ENCODE data around the gene TMEM81.
A peak's percentile ranks its signal among the peaks of the same experiment; 100 is the strongest.

Gene TMEM81

GRCh38 chr1:205121660-205122488 is 37.6 kb upstream of the TMEM81 start, which contains the start of gene RBBP5:
TSS of gene RBBP5 (minus strand) at chr1:205121978. CDS start at chr1:205121873, 105 bp downstream.
- TF ChIP-seq, protein P1, sequence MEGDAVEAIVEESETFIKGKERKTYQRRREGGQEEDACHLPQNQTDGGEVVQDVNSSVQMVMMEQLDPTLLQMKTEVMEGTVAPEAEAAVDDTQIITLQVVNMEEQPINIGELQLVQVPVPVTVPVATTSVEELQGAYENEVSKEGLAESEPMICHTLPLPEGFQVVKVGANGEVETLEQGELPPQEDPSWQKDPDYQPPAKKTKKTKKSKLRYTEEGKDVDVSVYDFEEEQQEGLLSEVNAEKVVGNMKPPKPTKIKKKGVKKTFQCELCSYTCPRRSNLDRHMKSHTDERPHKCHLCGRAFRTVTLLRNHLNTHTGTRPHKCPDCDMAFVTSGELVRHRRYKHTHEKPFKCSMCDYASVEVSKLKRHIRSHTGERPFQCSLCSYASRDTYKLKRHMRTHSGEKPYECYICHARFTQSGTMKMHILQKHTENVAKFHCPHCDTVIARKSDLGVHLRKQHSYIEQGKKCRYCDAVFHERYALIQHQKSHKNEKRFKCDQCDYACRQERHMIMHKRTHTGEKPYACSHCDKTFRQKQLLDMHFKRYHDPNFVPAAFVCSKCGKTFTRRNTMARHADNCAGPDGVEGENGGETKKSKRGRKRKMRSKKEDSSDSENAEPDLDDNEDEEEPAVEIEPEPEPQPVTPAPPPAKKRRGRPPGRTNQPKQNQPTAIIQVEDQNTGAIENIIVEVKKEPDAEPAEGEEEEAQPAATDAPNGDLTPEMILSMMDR (IDR thresholded peaks at IDR 0.05) = peak; percentile 92

- TF ChIP-seq, protein P1 (IDR thresholded peaks at IDR 0.05) = no peak
These were observed 34.5 kb upstream of the TMEM81 start for GRCh38 chr1:205118752-205119151.

GRCh38 chr1:205111354-205111753 is 27.1 kb upstream of the TMEM81 start:
- TF ChIP-seq, protein P1 (IDR thresholded peaks at IDR 0.05) = no peak

DNA sequence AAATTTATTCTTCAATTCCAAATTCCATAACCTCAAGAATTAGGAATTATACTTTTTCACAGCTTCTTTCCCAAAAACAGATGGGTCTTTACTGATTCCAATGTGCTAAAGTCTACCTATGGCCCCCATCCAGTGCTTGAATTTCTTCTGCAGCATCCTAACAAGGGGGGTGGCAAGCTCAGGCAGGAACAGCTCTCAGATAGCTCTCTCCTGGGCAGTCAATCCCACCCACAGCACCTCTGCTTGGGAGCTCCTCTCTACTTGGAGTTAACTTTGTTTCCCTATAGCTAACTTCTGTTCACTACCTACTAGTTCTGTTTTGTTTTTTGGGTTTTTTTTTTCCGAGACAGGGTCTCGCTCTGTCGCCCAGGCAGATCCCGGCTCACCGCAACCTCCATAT is 25.5 kb upstream of the TMEM81 start:
- TF ChIP-seq, protein P1 (IDR thresholded peaks at IDR 0.05) = no peak

- TF ChIP-seq, protein P1 (IDR thresholded peaks at IDR 0.05) = no peak
These were observed 25.0 kb upstream of the TMEM81 start for GRCh38 chr1:205109269-205109668.

GRCh38 chr1:205108464-205108863 is 24.2 kb upstream of the TMEM81 start:
- TF ChIP-seq, protein P1 (IDR thresholded peaks at IDR 0.05) = no peak

GRCh38 chr1:205107327-205107726 is 23.1 kb upstream of the TMEM81 start:
- TF ChIP-seq, protein P1 (IDR thresholded peaks at IDR 0.05) = no peak
